Globus pallidus (tissue), 1 donor: Measurements from ENCODE around the gene TSPEAR.
"Not testable (repeated sequence)": the region's sequence is repeated elsewhere in the genome, so short reads cannot be mapped to it uniquely, and the experiment has no call there.

Experiments
- DNase-seq: peaks from one replicate; pipeline ENCODE4 v3.0.0-alpha.2; 2015; ENCODE audit warnings: low spot score

The TSPEAR gene

GRCh38 chr21:44483288-44484237 is 227.8 kb downstream of the TSPEAR start:
- DNase-seq = no peak

GRCh38 chr21:44482581-44483287 is 228.6 kb downstream of the TSPEAR start:
- DNase-seq = no peak

- no peak for DNase-seq
Observed at GRCh38 chr21:44480200-44481053, 230.9 kb downstream of the TSPEAR start.

GRCh38 chr21:44479556-44480199 is 231.7 kb downstream of the TSPEAR start:
- not testable (repeated sequence) for DNase-seq

GRCh38 chr21:44478801-44479167 is 232.6 kb downstream of the TSPEAR start:
- DNase-seq = no peak

- no peak for DNase-seq
Observed at GRCh38 chr21:44478124-44478800, 233.1 kb downstream of the TSPEAR start.

GRCh38 chr21:44477712-44478111 is 233.7 kb downstream of the TSPEAR start:
- DNase-seq = no peak

- DNase-seq = no peak
Observed at GRCh38 chr21:44477131-44477530, 234.2 kb downstream of the TSPEAR start.

- no peak for DNase-seq
Observed at GRCh38 chr21:44475266-44475845, 236.0 kb downstream of the TSPEAR start.

GRCh38 chr21:44473915-44474555 is 237.3 kb downstream of the TSPEAR start:
- no peak for DNase-seq

- no peak for DNase-seq
Observed at GRCh38 chr21:44471996-44472395, 239.4 kb downstream of the TSPEAR start.

- DNase-seq = no peak
Observed at GRCh38 chr21:44471341-44471740, 240.0 kb downstream of the TSPEAR start.

GRCh38 chr21:44467859-44468195 is 243.5 kb downstream of the TSPEAR start:
- no peak for DNase-seq

GRCh38 chr21:44466996-44467858 is 244.1 kb downstream of the TSPEAR start:
- no peak for DNase-seq

GRCh38 chr21:44466351-44466954 is 244.9 kb downstream of the TSPEAR start:
- no peak for DNase-seq

- no peak for DNase-seq
Observed at GRCh38 chr21:44464351-44464750, 247.0 kb downstream of the TSPEAR start.

- DNase-seq = no peak
Observed at GRCh38 chr21:44463724-44464123, 247.6 kb downstream of the TSPEAR start.

GRCh38 chr21:44462834-44463200 is 248.6 kb downstream of the TSPEAR start:
- DNase-seq = no peak
